WTC11 (cell line): ENCODE results near the gene PANK3. TPM values are rescaled to one million over a fixed set of nuclear protein-coding genes. Genes with fewer than 3 reads are reported as not detected.

Source experiments
- CREM ChIP-seq: sonication (generic); formaldehyde crosslinking; IDR thresholded peaks from 2 replicates; pipeline ENCODE4 v1.8.1; 2022; ENCODE audit warnings: mild to moderate bottlenecking, missing genetic modification reagents, moderate library complexity
- ESRRA ChIP-seq: sonication (generic); formaldehyde crosslinking; IDR thresholded peaks from 2 replicates; pipeline ENCODE4 v1.8.1; 2022; ENCODE audit warnings: mild to moderate bottlenecking, missing genetic modification reagents, borderline replicate concordance
- ETV6 ChIP-seq: sonication (generic); formaldehyde crosslinking; IDR thresholded peaks from 2 replicates; pipeline ENCODE4 v1.8.1; 2022; ENCODE audit warnings: mild to moderate bottlenecking, missing genetic modification reagents
- FOXK1 ChIP-seq: sonication (generic); formaldehyde crosslinking; IDR thresholded peaks from 2 replicates; pipeline ENCODE4 v1.8.0; 2022; ENCODE audit warnings: mild to moderate bottlenecking, moderate library complexity, missing genetic modification reagents
- NFYB ChIP-seq: sonication (generic); formaldehyde crosslinking; conservative IDR thresholded peaks from 2 replicates; pipeline ENCODE4 v1.8.0; 2022; ENCODE audit warnings: low read depth, missing genetic modification reagents
- SMAD3 ChIP-seq: sonication (generic); formaldehyde crosslinking; IDR thresholded peaks from 2 replicates; pipeline ENCODE4 v1.8.0; 2022; ENCODE audit warnings: missing genetic modification reagents, mild to moderate bottlenecking, borderline replicate concordance
- SMAD4 ChIP-seq: sonication (generic); formaldehyde crosslinking; IDR thresholded peaks from 2 replicates; pipeline ENCODE4 v1.8.0; 2022; ENCODE audit warnings: mild to moderate bottlenecking, missing genetic modification reagents
- TCF7 ChIP-seq: sonication (generic); formaldehyde crosslinking; IDR thresholded peaks from 2 replicates; pipeline ENCODE4 v1.8.0; 2022; ENCODE audit warnings: mild to moderate bottlenecking, low read depth, missing genetic modification reagents, moderate library complexity
- TEAD4 ChIP-seq: sonication (generic); formaldehyde crosslinking; IDR thresholded peaks from 2 replicates; pipeline ENCODE4 v1.8.0; 2022; ENCODE audit warnings: mild to moderate bottlenecking, missing genetic modification reagents
- ZBTB21 ChIP-seq: sonication (generic); formaldehyde crosslinking; IDR thresholded peaks from 2 replicates; pipeline ENCODE4 v1.8.1; 2023; ENCODE audit warnings: mild to moderate bottlenecking, missing genetic modification reagents, borderline replicate concordance
- ZNF138 ChIP-seq: sonication (generic); formaldehyde crosslinking; conservative IDR thresholded peaks from 2 replicates; pipeline ENCODE4 v1.8.1; 2022; ENCODE audit warnings: mild to moderate bottlenecking, moderate library complexity, missing genetic modification reagents
- ZNF263 ChIP-seq: sonication (generic); formaldehyde crosslinking; IDR thresholded peaks from 2 replicates; pipeline ENCODE4 v1.8.1; 2022; ENCODE audit warnings: low read depth, mild to moderate bottlenecking, moderate library complexity, missing genetic modification reagents
- ZNF416 ChIP-seq: fragments of 250-450 bp; sonication (Bioruptor Pico); IDR thresholded peaks from 2 replicates; pipeline ENCODE4 v1.9.0; 2021; ENCODE audit warnings: mild to moderate bottlenecking, inconsistent platforms
- total RNA-seq: library from RNA; stranded (reverse); gene quantifications from 3 replicates; pipeline ENCODE4 v1.2.3, GENCODE V29; 2021
- TF ChIP-seq, protein P1 (sequence below): sonication (generic); formaldehyde crosslinking; IDR thresholded peaks from 2 replicates; pipeline ENCODE4 v1.8.1; 2022; ENCODE audit warnings: missing genetic modification reagents, borderline replicate concordance
- TF ChIP-seq, protein P2 (sequence below): sonication (generic); formaldehyde crosslinking; IDR thresholded peaks from 2 replicates; pipeline ENCODE4 v1.8.0; 2023; ENCODE audit warnings: missing genetic modification reagents, mild to moderate bottlenecking, borderline replicate concordance
- TF ChIP-seq, protein P3 (sequence below): sonication (generic); formaldehyde crosslinking; IDR thresholded peaks from 2 replicates; pipeline ENCODE4 v1.8.1; 2023; ENCODE audit warnings: mild to moderate bottlenecking, missing genetic modification reagents, moderate library complexity
- TF ChIP-seq, protein P4 (sequence below): sonication (generic); formaldehyde crosslinking; IDR thresholded peaks from 2 replicates; pipeline ENCODE4 v1.8.1; 2023; ENCODE audit warnings: mild to moderate bottlenecking, moderate library complexity, missing genetic modification reagents
- TF ChIP-seq, protein P5 (sequence below): sonication (generic); formaldehyde crosslinking; IDR thresholded peaks from 2 replicates; pipeline ENCODE4 v1.8.0; 2023; ENCODE audit warnings: missing genetic modification reagents
- TF ChIP-seq, protein P6 (sequence below): fragments of 250-450 bp; sonication (Bioruptor Pico); IDR thresholded peaks from 2 replicates; pipeline ENCODE4 v1.9.0; 2021; ENCODE audit warnings: moderate library complexity, mild to moderate bottlenecking, inconsistent platforms, borderline replicate concordance
- TF ChIP-seq, protein P7 (sequence below): sonication (generic); formaldehyde crosslinking; IDR thresholded peaks from 2 replicates; pipeline ENCODE4 v1.8.0; 2022; ENCODE audit warnings: mild to moderate bottlenecking, missing genetic modification reagents
- TF ChIP-seq, protein P8 (sequence below): sonication (generic); formaldehyde crosslinking; IDR thresholded peaks from 2 replicates; pipeline ENCODE4 v1.8.0; 2022; ENCODE audit warnings: mild to moderate bottlenecking, missing genetic modification reagents
- TF ChIP-seq, protein P9 (sequence below): sonication (generic); formaldehyde crosslinking; conservative IDR thresholded peaks from 2 replicates; pipeline ENCODE4 v1.8.1; 2022; ENCODE audit warnings: mild to moderate bottlenecking, missing genetic modification reagents

The PANK3 gene
- total RNA-seq, 1 experiment from 2014 or later: 90.2 TPM

DNA sequence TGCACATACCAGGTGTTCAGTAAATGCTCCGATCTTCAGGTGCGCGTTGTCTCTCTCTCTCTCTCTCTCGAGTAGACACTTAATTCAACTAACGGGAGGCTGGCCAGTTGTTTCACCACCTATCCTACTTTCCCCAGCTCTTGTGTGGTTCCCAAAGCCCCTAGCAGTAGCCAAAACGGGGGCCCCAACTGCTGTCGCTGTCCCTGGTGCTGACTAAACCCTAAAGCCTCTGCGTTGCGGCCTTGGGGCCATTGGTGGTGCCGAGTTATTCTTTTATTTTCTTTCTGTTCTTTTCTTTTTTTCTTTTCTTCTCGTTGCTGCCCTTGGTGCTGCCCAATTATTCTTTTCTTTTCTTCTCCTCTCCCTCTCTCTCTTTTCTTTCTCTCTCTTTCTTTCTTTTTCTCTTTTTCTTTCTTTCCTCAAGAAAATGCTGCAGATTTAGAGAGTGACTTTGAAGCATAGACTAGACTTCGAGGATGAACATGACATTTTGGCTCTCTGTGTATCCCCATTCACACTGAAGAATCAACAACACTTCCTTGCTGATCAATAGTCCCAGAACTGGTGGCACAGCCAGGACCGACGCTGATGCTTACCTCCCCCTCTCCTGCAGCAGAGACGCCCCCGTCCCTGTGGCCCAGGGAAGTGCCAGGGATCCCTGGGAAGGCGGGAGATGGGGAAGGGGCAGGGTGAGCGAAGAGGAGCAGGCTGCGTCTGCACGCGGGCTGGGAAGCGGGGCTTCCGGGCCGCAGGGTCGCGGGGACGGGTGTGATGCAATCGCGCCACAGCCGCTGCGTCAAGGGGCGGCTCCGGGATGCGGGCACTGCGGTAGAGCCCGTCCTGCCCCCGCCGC, 50.4 kb downstream of the PANK3 start, which contains the start of gene FBLL1 (continued):
- TF ChIP-seq, protein P1, sequence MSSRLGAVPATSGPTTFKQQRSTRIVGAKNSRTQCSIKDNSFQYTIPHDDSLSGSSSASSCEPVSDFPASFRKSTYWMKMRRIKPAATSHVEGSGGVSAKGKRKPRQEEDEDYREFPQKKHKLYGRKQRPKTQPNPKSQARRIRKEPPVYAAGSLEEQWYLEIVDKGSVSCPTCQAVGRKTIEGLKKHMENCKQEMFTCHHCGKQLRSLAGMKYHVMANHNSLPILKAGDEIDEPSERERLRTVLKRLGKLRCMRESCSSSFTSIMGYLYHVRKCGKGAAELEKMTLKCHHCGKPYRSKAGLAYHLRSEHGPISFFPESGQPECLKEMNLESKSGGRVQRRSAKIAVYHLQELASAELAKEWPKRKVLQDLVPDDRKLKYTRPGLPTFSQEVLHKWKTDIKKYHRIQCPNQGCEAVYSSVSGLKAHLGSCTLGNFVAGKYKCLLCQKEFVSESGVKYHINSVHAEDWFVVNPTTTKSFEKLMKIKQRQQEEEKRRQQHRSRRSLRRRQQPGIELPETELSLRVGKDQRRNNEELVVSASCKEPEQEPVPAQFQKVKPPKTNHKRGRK: peak; percentile 99
- TF ChIP-seq TCF7 (CRISPR knock-in tag) (0 out of 2 replicates have a peak, but pooled peaks have one; percentile 50), ETV6 (CRISPR knock-in tag) (peak; percentile 59; the same call in 1 of the 2 replicates), ESRRA (CRISPR knock-in tag) (0 out of 2 replicates have a peak, but pooled peaks have one; percentile 46), SMAD3 (CRISPR knock-in tag) (peak; percentile 52; the same call in 1 of the 2 replicates), NFYB (CRISPR knock-in tag) (no peak), FOXK1 (CRISPR knock-in tag) (0 out of 2 replicates have a peak, but pooled peaks have one; percentile 33), TEAD4 (CRISPR knock-in tag) (peak; percentile 60; the same call in 1 of the 2 replicates), ZNF138 (CRISPR knock-in tag) (no peak), ZNF263 (CRISPR knock-in tag) (no peak), ZBTB21 (CRISPR knock-in tag) (peak; percentile 68; the same call in 1 of the 2 replicates), ZNF416 (CRISPR knock-in tag) (no peak), CREM (CRISPR knock-in tag) (peak; percentile 63), SMAD4 (CRISPR knock-in tag) (no peak)
- TF ChIP-seq, protein P2, sequence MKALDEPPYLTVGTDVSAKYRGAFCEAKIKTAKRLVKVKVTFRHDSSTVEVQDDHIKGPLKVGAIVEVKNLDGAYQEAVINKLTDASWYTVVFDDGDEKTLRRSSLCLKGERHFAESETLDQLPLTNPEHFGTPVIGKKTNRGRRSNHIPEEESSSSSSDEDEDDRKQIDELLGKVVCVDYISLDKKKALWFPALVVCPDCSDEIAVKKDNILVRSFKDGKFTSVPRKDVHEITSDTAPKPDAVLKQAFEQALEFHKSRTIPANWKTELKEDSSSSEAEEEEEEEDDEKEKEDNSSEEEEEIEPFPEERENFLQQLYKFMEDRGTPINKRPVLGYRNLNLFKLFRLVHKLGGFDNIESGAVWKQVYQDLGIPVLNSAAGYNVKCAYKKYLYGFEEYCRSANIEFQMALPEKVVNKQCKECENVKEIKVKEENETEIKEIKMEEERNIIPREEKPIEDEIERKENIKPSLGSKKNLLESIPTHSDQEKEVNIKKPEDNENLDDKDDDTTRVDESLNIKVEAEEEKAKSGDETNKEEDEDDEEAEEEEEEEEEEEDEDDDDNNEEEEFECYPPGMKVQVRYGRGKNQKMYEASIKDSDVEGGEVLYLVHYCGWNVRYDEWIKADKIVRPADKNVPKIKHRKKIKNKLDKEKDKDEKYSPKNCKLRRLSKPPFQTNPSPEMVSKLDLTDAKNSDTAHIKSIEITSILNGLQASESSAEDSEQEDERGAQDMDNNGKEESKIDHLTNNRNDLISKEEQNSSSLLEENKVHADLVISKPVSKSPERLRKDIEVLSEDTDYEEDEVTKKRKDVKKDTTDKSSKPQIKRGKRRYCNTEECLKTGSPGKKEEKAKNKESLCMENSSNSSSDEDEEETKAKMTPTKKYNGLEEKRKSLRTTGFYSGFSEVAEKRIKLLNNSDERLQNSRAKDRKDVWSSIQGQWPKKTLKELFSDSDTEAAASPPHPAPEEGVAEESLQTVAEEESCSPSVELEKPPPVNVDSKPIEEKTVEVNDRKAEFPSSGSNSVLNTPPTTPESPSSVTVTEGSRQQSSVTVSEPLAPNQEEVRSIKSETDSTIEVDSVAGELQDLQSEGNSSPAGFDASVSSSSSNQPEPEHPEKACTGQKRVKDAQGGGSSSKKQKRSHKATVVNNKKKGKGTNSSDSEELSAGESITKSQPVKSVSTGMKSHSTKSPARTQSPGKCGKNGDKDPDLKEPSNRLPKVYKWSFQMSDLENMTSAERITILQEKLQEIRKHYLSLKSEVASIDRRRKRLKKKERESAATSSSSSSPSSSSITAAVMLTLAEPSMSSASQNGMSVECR (CRISPR knock-in tag): peak; percentile 55; the same call in 1 of the 2 replicates
- TF ChIP-seq, protein P3, sequence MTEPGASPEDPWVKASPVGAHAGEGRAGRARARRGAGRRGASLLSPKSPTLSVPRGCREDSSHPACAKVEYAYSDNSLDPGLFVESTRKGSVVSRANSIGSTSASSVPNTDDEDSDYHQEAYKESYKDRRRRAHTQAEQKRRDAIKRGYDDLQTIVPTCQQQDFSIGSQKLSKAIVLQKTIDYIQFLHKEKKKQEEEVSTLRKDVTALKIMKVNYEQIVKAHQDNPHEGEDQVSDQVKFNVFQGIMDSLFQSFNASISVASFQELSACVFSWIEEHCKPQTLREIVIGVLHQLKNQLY (CRISPR knock-in tag): peak; percentile 70; the same call in 1 of the 2 replicates
- TF ChIP-seq, protein P4, sequence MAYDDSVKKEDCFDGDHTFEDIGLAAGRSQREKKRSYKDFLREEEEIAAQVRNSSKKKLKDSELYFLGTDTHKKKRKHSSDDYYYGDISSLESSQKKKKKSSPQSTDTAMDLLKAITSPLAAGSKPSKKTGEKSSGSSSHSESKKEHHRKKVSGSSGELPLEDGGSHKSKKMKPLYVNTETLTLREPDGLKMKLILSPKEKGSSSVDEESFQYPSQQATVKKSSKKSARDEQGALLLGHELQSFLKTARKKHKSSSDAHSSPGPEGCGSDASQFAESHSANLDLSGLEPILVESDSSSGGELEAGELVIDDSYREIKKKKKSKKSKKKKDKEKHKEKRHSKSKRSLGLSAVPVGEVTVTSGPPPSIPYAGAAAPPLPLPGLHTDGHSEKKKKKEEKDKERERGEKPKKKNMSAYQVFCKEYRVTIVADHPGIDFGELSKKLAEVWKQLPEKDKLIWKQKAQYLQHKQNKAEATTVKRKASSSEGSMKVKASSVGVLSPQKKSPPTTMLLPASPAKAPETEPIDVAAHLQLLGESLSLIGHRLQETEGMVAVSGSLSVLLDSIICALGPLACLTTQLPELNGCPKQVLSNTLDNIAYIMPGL (CRISPR knock-in tag): 0 out of 2 replicates have a peak, but pooled peaks have one; percentile 56
- TF ChIP-seq, protein P5, sequence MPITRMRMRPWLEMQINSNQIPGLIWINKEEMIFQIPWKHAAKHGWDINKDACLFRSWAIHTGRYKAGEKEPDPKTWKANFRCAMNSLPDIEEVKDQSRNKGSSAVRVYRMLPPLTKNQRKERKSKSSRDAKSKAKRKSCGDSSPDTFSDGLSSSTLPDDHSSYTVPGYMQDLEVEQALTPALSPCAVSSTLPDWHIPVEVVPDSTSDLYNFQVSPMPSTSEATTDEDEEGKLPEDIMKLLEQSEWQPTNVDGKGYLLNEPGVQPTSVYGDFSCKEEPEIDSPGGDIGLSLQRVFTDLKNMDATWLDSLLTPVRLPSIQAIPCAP (CRISPR knock-in tag): no peak
- TF ChIP-seq, protein P6, sequence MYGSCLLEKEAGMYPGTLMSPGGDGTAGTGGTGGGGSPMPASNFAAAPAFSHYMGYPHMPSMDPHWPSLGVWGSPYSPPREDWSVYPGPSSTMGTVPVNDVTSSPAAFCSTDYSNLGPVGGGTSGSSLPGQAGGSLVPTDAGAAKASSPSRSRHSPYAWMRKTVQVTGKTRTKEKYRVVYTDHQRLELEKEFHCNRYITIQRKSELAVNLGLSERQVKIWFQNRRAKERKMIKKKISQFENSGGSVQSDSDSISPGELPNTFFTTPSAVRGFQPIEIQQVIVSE (CRISPR knock-in tag): no peak
- TF ChIP-seq, protein P7, sequence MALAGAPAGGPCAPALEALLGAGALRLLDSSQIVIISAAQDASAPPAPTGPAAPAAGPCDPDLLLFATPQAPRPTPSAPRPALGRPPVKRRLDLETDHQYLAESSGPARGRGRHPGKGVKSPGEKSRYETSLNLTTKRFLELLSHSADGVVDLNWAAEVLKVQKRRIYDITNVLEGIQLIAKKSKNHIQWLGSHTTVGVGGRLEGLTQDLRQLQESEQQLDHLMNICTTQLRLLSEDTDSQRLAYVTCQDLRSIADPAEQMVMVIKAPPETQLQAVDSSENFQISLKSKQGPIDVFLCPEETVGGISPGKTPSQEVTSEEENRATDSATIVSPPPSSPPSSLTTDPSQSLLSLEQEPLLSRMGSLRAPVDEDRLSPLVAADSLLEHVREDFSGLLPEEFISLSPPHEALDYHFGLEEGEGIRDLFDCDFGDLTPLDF (CRISPR knock-in tag): peak; percentile 61; the same call in 1 of the 2 replicates
- TF ChIP-seq, protein P8, sequence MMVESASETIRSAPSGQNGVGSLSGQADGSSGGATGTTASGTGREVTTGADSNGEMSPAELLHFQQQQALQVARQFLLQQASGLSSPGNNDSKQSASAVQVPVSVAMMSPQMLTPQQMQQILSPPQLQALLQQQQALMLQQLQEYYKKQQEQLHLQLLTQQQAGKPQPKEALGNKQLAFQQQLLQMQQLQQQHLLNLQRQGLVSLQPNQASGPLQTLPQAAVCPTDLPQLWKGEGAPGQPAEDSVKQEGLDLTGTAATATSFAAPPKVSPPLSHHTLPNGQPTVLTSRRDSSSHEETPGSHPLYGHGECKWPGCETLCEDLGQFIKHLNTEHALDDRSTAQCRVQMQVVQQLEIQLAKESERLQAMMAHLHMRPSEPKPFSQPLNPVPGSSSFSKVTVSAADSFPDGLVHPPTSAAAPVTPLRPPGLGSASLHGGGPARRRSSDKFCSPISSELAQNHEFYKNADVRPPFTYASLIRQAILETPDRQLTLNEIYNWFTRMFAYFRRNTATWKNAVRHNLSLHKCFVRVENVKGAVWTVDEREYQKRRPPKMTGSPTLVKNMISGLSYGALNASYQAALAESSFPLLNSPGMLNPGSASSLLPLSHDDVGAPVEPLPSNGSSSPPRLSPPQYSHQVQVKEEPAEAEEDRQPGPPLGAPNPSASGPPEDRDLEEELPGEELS (CRISPR knock-in tag): peak; percentile 69
- TF ChIP-seq, protein P9, sequence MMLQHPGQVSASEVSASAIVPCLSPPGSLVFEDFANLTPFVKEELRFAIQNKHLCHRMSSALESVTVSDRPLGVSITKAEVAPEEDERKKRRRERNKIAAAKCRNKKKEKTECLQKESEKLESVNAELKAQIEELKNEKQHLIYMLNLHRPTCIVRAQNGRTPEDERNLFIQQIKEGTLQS (CRISPR knock-in tag): peak; percentile 85
